ENCODE results near the gene MAMLD1.

The MAMLD1 gene

DNA sequence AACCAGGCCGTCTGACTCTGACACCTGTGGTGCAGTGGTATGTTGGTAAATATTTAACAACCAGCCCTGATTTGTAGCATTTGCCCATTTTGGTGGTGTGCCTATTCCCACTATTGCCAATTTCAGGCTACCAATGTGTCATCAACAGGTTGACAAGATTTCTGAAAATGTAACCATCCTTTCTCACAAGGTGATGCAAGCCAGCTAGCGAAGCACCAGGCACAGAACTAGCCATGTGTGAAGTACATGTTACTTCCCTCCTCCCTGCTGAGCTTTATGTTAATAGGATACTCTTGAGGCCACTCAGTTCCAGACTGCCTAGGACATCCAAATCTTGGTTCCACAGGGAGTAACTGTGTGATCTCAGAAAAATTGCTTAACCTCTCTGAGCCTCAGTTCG lies 7.2 kb upstream of the MAMLD1 start:
- no peak for DNase-seq

DNA sequence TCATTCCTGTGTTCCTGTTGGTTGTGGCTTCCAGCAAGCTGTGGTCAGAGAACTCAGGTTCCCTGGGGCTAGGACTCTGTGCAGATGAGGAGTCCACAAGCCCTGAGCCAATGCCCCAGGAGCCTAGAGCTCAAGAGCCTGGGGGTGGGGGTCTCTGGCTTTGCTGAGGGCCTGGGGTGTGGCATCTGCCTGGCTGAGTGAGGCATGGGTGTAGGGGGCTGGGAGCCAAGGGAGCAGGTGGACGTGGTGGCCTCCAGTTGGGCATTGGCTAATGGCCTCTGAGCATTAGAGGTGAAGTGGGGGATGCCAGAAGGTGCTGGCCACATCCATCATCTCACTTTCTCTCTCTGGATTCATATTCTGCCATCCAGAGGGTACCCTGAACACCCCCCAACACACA lies 5.3 kb upstream of the MAMLD1 start:
- DNase-seq: no peak

DNA sequence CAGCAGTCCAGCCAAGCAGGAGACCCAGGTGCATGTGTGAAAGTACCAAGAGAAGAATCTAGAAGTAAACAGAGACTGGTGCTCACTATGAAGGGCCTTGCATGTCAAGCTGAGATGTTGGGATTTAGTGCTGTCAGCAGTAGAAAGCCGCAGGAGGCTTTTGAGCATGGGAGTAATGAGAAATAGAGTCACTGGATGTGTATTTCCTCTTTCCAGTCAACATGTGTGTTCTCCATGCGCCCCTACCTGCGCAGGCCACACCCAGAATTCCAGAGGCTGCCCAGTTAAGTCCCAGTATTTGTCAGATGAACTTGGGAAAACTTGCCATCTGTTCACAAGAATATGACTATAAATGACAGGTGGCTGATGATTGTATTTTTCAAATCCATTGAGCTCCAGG lies 4.5 kb upstream of the MAMLD1 start:
- DNase-seq: no peak

- DNase-seq: no peak
Observed at GRCh38 chrX:150360331-150360730, 2.8 kb upstream of the MAMLD1 start.

DNA sequence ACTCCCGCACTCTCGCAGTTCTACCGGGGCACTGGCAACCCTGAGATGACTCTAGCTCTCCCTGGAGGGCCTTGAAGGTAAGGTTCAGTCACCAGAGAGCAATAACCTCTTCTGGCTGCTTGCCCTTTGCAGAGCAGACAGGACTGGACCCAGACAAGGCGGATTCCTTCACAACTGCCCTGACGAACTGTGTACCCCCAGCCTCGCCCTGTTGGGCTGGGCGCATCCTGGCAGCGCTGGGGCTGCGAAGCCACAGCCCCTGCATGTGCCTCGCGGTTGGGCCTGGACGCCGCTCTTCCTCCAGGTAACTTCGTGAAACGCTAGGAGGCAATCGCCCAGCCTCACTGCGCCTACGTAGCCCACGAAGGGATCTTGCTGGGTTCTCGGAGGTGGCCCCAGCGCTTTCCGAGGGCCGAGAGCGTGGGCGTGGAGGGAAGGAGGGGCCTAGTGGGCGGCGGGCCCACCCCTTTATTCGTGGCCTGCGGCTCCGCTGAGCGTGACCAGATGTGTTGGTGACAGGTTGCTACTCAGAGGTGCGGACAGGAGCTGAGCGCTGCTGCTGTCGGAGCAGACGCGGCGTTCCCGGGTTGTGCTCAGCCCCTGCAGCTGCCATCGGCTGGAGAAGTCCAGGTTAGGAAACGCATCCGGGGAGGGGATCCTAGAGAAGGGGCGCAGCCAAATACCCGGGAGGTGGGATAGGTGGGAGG lies 1.9 kb upstream of the MAMLD1 start:
- DNase-seq: no peak

- DNase-seq: no peak
Observed at GRCh38 chrX:150361777-150362351, 1.3 kb upstream of the MAMLD1 start.

- no peak for DNase-seq
Observed at GRCh38 chrX:150363561-150364346, 637 bp downstream of the MAMLD1 start.

GRCh38 chrX:150364347-150365050 lies 1.4 kb downstream of the MAMLD1 start:
- DNase-seq: no peak

GRCh38 chrX:150365051-150365989 lies 2.2 kb downstream of the MAMLD1 start:
- DNase-seq: peak; percentile 49

GRCh38 chrX:150365990-150366911 lies 3.1 kb downstream of the MAMLD1 start:
- peak; percentile 55 for DNase-seq

DNA sequence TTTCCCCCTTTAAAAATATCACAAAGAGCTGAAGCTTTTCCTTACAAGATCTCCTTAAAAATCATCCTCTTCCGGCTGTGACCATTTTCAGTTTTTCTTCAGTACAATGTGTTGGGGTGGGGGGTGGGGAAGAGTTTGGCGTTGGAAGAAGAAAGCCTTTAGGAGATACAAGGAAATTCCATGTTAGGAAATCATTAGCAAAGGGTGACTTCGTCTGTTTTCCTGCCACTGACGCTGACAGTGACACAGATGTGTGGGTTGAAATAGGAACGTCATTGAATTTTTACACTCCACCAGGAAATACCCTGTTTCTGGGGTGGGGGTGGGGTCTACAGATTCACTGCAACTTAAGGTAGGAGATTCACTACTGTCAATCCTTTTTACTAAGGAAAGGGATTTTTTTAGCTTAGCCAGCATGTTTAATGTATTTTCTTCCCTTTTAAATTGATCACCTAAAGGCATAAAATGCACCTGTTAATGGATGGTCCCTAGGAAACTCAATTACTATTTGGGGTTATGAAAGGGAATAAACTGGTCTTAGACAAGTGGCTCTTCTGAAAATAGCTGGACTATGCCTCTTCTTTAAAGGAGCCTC lies 3.9 kb downstream of the MAMLD1 start:
- DNase-seq: peak; percentile 47

DNA sequence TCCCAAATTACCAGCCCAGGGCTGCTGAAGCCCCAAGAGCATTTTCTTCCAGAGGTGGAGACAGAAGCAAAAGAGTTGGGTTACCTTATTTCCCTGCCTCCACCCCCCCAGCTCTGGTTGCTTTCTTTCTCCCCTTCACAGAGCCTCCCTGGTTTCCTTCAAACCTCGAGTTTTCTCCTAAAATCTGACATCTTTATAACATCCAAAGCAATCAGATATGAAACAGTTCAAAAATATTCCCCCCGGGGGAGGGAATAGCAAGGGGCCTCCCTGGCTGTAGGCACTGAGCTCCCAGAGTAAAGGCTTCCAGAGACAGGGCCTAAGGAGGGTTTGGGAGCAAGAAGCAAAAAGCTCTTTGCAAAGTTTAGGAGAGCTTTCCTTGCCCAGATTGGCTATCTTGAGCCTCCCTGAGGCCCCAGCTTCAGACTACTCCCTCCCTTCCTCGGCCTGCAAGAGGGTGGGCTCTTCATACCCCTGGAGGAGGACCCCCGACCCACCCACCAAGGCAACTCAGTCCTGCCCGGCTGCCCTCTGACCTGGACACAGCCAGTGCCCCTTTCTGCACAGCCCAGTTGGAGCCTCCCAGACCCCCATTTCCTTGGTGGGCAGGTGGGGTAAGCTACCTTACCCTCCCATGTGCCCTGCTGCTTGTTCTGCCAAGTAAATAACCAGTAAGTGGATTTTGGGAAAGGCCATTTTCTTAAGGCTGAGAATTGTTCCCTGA lies 7.6 kb downstream of the MAMLD1 start:
- DNase-seq: no peak

GRCh38 chrX:150371877-150372276 lies 8.8 kb downstream of the MAMLD1 start:
- no peak for DNase-seq

DNA sequence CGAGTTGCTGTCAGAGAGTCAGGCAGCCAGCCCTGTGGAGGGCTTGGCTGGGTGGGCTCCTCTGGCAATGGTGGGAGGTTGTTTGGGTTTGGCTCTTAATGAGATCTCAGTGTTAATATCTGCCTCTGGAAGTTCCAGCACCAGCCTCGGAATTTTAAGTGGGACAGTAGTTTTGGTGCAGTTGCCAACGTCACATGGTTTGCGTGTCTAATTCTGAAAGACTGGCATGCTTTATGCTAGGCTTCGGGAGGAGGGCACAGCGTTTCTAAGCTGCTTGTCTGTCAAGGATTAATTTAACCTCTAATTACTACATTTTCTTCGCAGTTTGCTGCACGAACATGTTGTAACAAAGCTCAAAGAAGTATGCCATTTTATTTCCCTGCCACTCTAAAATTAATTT lies 9.2 kb downstream of the MAMLD1 start:
- DNase-seq: no peak

- DNase-seq: no peak
Observed at GRCh38 chrX:150372756-150373155, 9.6 kb downstream of the MAMLD1 start.

DNA sequence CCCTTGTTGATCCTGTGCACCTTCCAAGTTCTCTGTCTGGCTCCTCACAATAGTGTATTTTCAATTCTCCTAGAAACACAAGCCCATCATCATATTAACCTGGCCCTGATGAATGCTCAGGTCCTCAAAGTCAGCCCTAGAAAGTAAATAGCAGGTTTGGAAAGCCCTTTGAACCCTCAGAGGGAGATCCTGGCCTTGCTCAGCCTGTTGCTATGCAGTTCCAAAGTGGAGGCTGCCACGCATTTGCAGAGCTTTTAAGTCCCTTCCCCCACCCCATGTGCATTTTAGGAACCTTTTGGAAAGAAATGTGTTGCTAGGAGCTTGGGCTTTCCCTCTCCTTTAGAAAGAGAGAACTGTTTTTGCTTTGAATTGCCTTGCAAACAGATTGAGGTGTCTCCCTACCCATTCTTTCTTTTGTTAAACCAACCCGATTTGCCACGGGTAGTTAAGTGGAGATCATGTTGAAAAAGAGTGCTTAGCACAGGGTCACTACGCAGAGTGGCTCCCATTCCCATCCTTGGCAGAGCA lies 12.2 kb downstream of the MAMLD1 start:
- DNase-seq: no peak

DNA sequence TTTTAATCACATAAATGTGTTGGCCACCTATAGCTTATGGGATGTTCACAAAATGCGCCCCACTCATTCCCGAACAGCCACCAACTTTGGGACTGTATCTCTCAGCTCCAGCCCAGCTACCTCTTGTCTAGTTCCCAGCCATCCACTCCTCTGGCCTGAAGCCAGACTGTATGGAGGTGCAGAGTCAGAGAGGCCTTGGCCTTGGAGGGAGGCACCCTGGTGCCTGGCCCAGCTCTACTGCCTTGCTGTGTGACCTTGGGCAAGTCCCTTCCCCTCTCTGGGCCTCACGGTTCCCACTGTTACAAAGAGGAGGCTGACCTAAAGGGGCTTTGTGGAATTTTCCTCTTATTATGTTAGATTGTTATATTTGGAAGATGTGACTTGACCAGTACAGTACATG lies 13.9 kb downstream of the MAMLD1 start:
- DNase-seq: no peak

GRCh38 chrX:150405006-150405405 lies 41.9 kb downstream of the MAMLD1 start:
- DNase-seq: peak; percentile 35

- no peak for DNase-seq
Observed at GRCh38 chrX:150405576-150405975, 42.5 kb downstream of the MAMLD1 start.

DNA sequence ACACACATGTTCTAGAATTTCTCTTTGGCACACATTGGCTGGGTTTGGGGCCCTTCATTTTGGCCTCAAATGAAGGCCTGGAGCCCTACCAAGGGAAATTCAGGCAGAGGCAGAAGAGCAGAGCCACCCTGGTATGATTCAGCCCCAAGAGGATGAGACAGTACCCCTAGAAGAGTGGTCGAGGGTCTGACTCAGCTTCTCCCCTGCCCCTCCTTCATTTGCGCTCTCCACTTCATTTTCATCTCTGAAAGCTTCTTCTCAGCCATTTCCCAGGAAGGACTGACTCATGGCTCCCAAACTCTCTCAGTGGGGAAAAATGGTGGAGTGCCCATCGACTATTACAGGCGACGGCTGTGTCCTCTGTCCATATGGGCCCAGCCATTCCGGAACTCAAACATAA lies 43.5 kb downstream of the MAMLD1 start:
- DNase-seq: no peak

All from fibroblast of upper back skin (primary cell).